HG03060 (cell line): Measurements from ENCODE around the gene EZR.

ENCODE experiments used
- ATAC-seq: cut with Tn5 transposase; IDR thresholded peaks from one replicate; pipeline ENCODE4 v1.9.1; 2021; ENCODE audit warnings: low read depth, moderate number of reproducible peaks; ENCODE audit not compliant: unreplicated experiment

Gene EZR

GRCh38 chr6:158819213-158819976 is at the start of gene EZR:
TSS of gene EZR (minus strand) at chr6:158819368. CDS start at chr6:158818093, 1,275 bp downstream.
- ATAC-seq: no peak

- ATAC-seq: no peak
Measured at GRCh38 chr6:158868122-158868480, 48.9 kb upstream of the EZR start.

GRCh38 chr6:158867381-158868121 is 48.4 kb upstream of the EZR start:
- no peak for ATAC-seq

- ATAC-seq: no peak
Measured at GRCh38 chr6:158865769-158866168, 46.6 kb upstream of the EZR start.

- ATAC-seq: no peak
Measured at GRCh38 chr6:158863646-158864045, 44.5 kb upstream of the EZR start.

GRCh38 chr6:158861686-158862381 is 42.7 kb upstream of the EZR start:
- ATAC-seq: no peak

GRCh38 chr6:158860279-158860865 is 41.2 kb upstream of the EZR start:
- no peak for ATAC-seq

GRCh38 chr6:158856261-158856660 is 37.1 kb upstream of the EZR start:
- no peak for ATAC-seq

GRCh38 chr6:158854214-158855101 is 35.3 kb upstream of the EZR start:
- ATAC-seq: no peak

- no peak for ATAC-seq
Measured at GRCh38 chr6:158853880-158854213, 34.7 kb upstream of the EZR start.

GRCh38 chr6:158853072-158853879 is 34.1 kb upstream of the EZR start:
- ATAC-seq: peak; percentile 73

- ATAC-seq: no peak
Measured at GRCh38 chr6:158852312-158853071, 33.3 kb upstream of the EZR start.

GRCh38 chr6:158850807-158851115 is 31.6 kb upstream of the EZR start:
- no peak for ATAC-seq

- ATAC-seq: no peak
Measured at GRCh38 chr6:158849899-158850806, 31.0 kb upstream of the EZR start.

- ATAC-seq: no peak
Measured at GRCh38 chr6:158848490-158848895, 29.3 kb upstream of the EZR start.

- ATAC-seq: no peak
Measured at GRCh38 chr6:158847786-158848185, 28.6 kb upstream of the EZR start.

GRCh38 chr6:158847012-158847529 is 27.9 kb upstream of the EZR start:
- no peak for ATAC-seq
